HG03097 (cell line): Measurements from ENCODE around the gene MARK4.
"Not testable (repeated sequence)": the region's sequence is repeated elsewhere in the genome, so short reads cannot be mapped to it uniquely, and the experiment has no call there.

Experiments used
- ATAC-seq: cut with Tn5 transposase; IDR thresholded peaks from one replicate; pipeline ENCODE4 v1.9.1; 2021; ENCODE audit not compliant: unreplicated experiment, low FRiP score

Gene MARK4

GRCh38 chr19:45243144-45243732 lies 7.8 kb upstream of the MARK4 start:
- ATAC-seq = no peak

- no peak for ATAC-seq
Observed at GRCh38 chr19:45244133-45244794, 6.8 kb upstream of the MARK4 start.

GRCh38 chr19:45245334-45245787 lies 5.7 kb upstream of the MARK4 start, which contains the start of gene EXOC3L2:
Gene EXOC3L2, minus strand, starts transcription at chr19:45245407. Its CDS starts 6,362 bp downstream, at chr19:45239045.
- no peak for ATAC-seq

GRCh38 chr19:45245826-45246225 lies 5.2 kb upstream of the MARK4 start:
- ATAC-seq = no peak

- ATAC-seq = no peak
Observed at GRCh38 chr19:45247136-45247535, 3.9 kb upstream of the MARK4 start.

- ATAC-seq = no peak
Observed at GRCh38 chr19:45249261-45250033, 1.6 kb upstream of the MARK4 start.

- ATAC-seq = no peak
Observed at GRCh38 chr19:45250216-45250831, 747 bp upstream of the MARK4 start.

GRCh38 chr19:45251452-45252354 lies 632 bp downstream of the MARK4 start:
- ATAC-seq = no peak

GRCh38 chr19:45253396-45254027 lies 2.4 kb downstream of the MARK4 start:
- no peak for ATAC-seq

GRCh38 chr19:45254044-45254531 lies 3.0 kb downstream of the MARK4 start:
- ATAC-seq = no peak

GRCh38 chr19:45255611-45256157 lies 4.6 kb downstream of the MARK4 start:
- ATAC-seq = no peak

GRCh38 chr19:45256836-45257235 lies 5.8 kb downstream of the MARK4 start:
- no peak for ATAC-seq

GRCh38 chr19:45258862-45259261 lies 7.8 kb downstream of the MARK4 start:
- ATAC-seq = no peak

GRCh38 chr19:45262570-45262969 lies 11.5 kb downstream of the MARK4 start:
- no peak for ATAC-seq

GRCh38 chr19:45263013-45263412 lies 11.9 kb downstream of the MARK4 start:
- ATAC-seq = no peak

- no peak for ATAC-seq
Observed at GRCh38 chr19:45264781-45265317, 13.8 kb downstream of the MARK4 start.

- ATAC-seq = no peak
Observed at GRCh38 chr19:45265375-45265774, 14.3 kb downstream of the MARK4 start.

- no peak for ATAC-seq
Observed at GRCh38 chr19:45267296-45267695, 16.2 kb downstream of the MARK4 start.

GRCh38 chr19:45269939-45270338 lies 18.9 kb downstream of the MARK4 start:
- ATAC-seq = not testable (repeated sequence)
